HUES6 (cell line): ENCODE results near the gene CTDSP1.
A peak's percentile ranks its signal among the peaks of the same experiment; 100 is the strongest.

Source experiments
- H3K27ac ChIP-seq: 2 replicates; pipeline ENCODE4 v1.7.0; 2013; ENCODE audit warnings: low read depth, mild to moderate bottlenecking, low read length, inconsistent platforms
- H3K27me3 ChIP-seq: 2 replicates; pipeline ENCODE4 v1.6.1; 2013; ENCODE audit warnings: low read length; ENCODE audit not compliant: control insufficient read depth, insufficient read depth
- H3K36me3 ChIP-seq: 2 replicates; pipeline ENCODE4 v1.6.1; 2013; ENCODE audit warnings: low read length; ENCODE audit not compliant: control insufficient read depth, insufficient read depth
- H3K4me1 ChIP-seq: 2 replicates; pipeline ENCODE4 v1.6.1; 2013; ENCODE audit warnings: low read length; ENCODE audit not compliant: control insufficient read depth, insufficient read depth
- H3K4me3 ChIP-seq: 2 replicates; pipeline ENCODE4 v1.5.1; 2013; ENCODE audit warnings: low read depth, low read length
- H3K9ac ChIP-seq: one replicate; pipeline ENCODE4 v1.6.1; 2013; ENCODE audit warnings: mild to moderate bottlenecking, low read length
- H3K9me3 ChIP-seq: 2 replicates; pipeline ENCODE4 v1.6.1; 2013; ENCODE audit warnings: low read depth, low read length; ENCODE audit not compliant: control insufficient read depth, insufficient read depth

Gene CTDSP1

DNA sequence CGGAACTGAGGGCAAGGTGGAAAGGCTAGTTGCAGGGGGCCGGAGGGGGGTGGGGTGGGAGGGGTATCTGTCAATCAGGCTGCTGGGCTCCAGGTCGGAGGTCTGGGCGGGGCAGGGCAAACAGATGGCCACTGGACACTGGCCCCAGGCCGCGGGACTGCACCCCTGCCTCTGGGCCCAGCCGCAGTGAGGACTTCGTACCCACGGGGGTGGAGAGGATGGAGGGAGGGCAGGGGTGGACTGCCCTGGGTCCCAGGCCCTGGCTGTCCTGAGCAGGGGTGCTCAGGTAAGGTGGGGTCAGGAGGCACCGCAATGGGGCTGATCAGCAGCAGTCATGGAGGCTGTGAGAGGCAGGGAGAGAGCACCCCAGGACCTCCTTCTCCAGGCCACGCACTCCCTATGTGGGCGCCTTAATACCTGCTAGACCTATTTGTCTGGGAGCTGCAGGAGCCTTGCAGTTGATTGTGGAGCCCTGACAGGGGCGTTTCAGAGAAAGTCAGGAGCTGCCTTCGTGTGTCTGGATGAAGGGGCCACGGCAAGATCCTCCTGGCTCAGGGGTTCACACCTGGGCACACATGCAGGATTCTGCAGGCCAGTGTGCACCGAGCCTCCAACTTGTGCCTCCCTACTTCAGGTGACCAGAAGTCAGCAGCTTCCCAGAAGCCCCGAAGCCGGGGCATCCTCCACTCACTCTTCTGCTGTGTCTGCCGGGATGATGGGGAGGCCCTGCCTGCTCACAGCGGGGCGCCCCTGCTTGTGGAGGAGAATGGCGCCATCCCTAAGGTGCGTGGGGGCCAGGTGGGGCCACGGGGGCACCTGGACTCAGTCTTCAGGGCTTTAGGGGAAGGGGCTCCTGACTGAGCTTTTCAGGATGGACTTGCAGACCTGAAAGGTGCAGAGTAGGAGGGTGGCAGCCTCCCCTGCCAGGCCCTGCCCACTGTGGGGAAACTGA lies 1.5 kb downstream of the CTDSP1 start:
- H3K9ac ChIP-seq: no peak overlapping the region
- H3K36me3 ChIP-seq: peaks cover 21% of the 10 kb centered on the region
- peaks cover 41% of the 10 kb centered on the region for H3K4me1 ChIP-seq
- peak overlapping the region; percentile 80 for H3K4me3 ChIP-seq
- H3K27ac ChIP-seq: no peak overlapping the region
- peaks cover 30% of the 10 kb centered on the region for H3K27me3 ChIP-seq
- H3K9me3 ChIP-seq: no peaks in the 10 kb centered on the region

GRCh38 chr2:218401890-218402289 lies 2.2 kb downstream of the CTDSP1 start:
- peaks cover 25% of the 10 kb centered on the region for H3K27me3 ChIP-seq
- no peaks in the 10 kb centered on the region for H3K9me3 ChIP-seq
- H3K36me3 ChIP-seq: peaks cover 21% of the 10 kb centered on the region
- H3K9ac ChIP-seq: no peak overlapping the region
- H3K4me3 ChIP-seq: no peak overlapping the region
- peaks cover 38% of the 10 kb centered on the region for H3K4me1 ChIP-seq
- no peak overlapping the region for H3K27ac ChIP-seq

DNA sequence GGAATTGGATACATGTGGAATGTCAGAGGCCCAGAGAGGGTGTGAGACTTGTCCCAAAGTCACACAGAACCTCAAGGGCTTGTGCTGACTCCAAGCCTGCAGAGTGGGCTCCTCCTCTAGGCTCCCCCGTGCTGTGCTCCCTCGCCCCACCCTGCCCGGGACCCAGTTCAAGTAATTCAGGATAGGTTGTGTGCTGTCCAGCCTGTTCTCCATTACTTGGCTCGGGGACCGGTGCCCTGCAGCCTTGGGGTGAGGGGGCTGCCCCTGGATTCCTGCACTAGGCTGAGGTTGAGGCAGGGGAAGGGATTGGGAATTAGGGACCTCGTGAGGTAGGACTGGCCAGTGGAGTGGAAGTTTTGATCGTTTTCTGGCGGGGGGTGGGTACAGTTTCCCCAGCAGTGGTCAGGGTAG lies 2.8 kb downstream of the CTDSP1 start:
- no peak overlapping the region for H3K9ac ChIP-seq
- H3K27ac ChIP-seq: no peak overlapping the region
- H3K27me3 ChIP-seq: peaks cover 19% of the 10 kb centered on the region
- no peaks in the 10 kb centered on the region for H3K9me3 ChIP-seq
- H3K4me3 ChIP-seq: no peak overlapping the region
- H3K4me1 ChIP-seq: peaks cover 37% of the 10 kb centered on the region
- peaks cover 21% of the 10 kb centered on the region for H3K36me3 ChIP-seq

GRCh38 chr2:218402911-218403411 lies 3.3 kb downstream of the CTDSP1 start:
- Histone ChIP-seq H3K27ac (no peak overlapping the region), H3K4me1 (peaks cover 36% of the 10 kb centered on the region), H3K27me3 (peaks cover 14% of the 10 kb centered on the region), H3K36me3 (peaks cover 21% of the 10 kb centered on the region), H3K4me3 (no peak overlapping the region), H3K9ac (no peak overlapping the region), H3K9me3 (no peaks in the 10 kb centered on the region)

- Histone ChIP-seq H3K27me3 (peaks cover 6% of the 10 kb centered on the region), H3K9me3 (no peaks in the 10 kb centered on the region), H3K27ac (no peak overlapping the region), H3K4me3 (no peak overlapping the region), H3K9ac (no peak overlapping the region), H3K36me3 (peaks cover 21% of the 10 kb centered on the region), H3K4me1 (peaks cover 35% of the 10 kb centered on the region)
Observed at GRCh38 chr2:218403810-218404209, 4.1 kb downstream of the CTDSP1 start.

DNA sequence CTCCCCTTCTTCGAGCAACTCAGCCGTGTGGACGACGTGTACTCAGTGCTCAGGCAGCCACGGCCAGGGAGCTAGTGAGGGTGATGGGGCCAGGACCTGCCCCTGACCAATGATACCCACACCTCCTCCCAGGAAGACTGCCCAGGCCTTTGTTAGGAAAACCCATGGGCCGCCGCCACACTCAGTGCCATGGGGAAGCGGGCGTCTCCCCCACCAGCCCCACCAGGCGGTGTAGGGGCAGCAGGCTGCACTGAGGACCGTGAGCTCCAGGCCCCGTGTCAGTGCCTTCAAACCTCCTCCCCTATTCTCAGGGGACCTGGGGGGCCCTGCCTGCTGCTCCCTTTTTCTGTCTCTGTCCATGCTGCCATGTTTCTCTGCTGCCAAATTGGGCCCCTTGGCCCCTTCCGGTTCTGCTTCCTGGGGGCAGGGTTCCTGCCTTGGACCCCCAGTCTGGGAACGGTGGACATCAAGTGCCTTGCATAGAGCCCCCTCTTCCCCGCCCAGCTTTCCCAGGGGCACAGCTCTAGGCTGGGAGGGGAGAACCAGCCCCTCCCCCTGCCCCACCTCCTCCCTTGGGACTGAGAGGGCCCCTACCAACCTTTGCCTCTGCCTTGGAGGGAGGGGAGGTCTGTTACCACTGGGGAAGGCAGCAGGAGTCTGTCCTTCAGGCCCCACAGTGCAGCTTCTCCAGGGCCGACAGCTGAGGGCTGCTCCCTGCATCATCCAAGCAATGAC lies 4.8 kb downstream of the CTDSP1 start:
- Histone ChIP-seq H3K27me3 (no peaks in the 10 kb centered on the region), H3K9ac (no peak overlapping the region), H3K36me3 (peaks cover 21% of the 10 kb centered on the region), H3K4me3 (no peak overlapping the region), H3K27ac (no peak overlapping the region), H3K9me3 (no peaks in the 10 kb centered on the region), H3K4me1 (peaks cover 30% of the 10 kb centered on the region)

- Histone ChIP-seq H3K4me3 (peak overlapping the region; percentile 80), H3K9me3 (no peaks in the 10 kb centered on the region), H3K27me3 (no peaks in the 10 kb centered on the region), H3K4me1 (peaks cover 30% of the 10 kb centered on the region), H3K9ac (peak overlapping the region; percentile 63), H3K27ac (peak overlapping the region; percentile 55; the same call in 1 of the 2 replicates), H3K36me3 (peaks cover 21% of the 10 kb centered on the region)
Observed at GRCh38 chr2:218405086-218405745, 5.5 kb downstream of the CTDSP1 start.

- Histone ChIP-seq H3K4me3 (peak overlapping the region; percentile 80), H3K27ac (peak overlapping the region; percentile 55; the same call in 1 of the 2 replicates), H3K36me3 (peaks cover 21% of the 10 kb centered on the region), H3K9ac (peak overlapping the region; percentile 63), H3K27me3 (no peaks in the 10 kb centered on the region), H3K4me1 (peaks cover 30% of the 10 kb centered on the region), H3K9me3 (no peaks in the 10 kb centered on the region)
Observed at GRCh38 chr2:218405746-218406208, 6.1 kb downstream of the CTDSP1 start.

GRCh38 chr2:218406209-218406948 lies 6.7 kb downstream of the CTDSP1 start:
- H3K9me3 ChIP-seq: no peaks in the 10 kb centered on the region
- peak overlapping the region; percentile 63 for H3K9ac ChIP-seq
- H3K27ac ChIP-seq: peak overlapping the region; percentile 55
- H3K27me3 ChIP-seq: no peaks in the 10 kb centered on the region
- H3K4me3 ChIP-seq: peak overlapping the region; percentile 80
- peaks cover 24% of the 10 kb centered on the region for H3K4me1 ChIP-seq
- peaks cover 21% of the 10 kb centered on the region for H3K36me3 ChIP-seq

DNA sequence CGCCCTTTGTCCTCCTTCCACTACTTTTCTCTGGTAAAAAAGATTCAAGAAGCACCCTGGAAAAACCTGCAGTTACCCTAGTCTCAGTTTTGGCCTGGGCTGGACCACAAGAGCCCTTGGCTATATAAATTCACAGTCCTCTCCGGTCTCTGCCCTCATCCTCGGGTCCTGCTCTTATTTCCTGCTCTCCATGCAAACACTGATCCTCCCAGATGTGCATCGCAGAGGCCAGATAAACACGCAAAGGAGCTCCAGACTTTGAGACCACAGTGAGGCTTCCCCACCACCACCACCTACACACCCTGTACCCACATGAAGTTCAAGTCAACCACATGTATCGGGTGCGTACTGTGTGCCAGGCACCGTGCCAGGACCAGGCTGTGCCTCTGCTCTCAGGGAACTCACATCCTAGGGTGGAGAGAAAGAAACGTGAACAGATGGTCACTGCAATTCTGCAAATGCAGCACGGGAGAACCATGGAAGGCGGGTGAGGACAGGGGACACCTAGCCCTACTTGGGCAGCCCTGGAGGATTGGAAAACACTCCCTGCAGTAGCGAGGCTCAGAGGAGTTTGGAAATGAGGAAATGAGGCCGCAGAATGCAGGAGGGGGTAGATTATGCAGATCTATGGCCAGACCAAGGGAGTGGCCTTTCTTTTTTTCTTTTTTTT lies 7.4 kb downstream of the CTDSP1 start:
- H3K27me3 ChIP-seq: no peaks in the 10 kb centered on the region
- H3K9ac ChIP-seq: peak overlapping the region; percentile 58
- peaks cover 20% of the 10 kb centered on the region for H3K36me3 ChIP-seq
- H3K9me3 ChIP-seq: no peaks in the 10 kb centered on the region
- peak overlapping the region; percentile 31 for H3K27ac ChIP-seq
- H3K4me1 ChIP-seq: peaks cover 22% of the 10 kb centered on the region
- peak overlapping the region; percentile 57 for H3K4me3 ChIP-seq
